Measurements from ENCODE around the gene GTSF1L.

GTSF1L gene

DNA sequence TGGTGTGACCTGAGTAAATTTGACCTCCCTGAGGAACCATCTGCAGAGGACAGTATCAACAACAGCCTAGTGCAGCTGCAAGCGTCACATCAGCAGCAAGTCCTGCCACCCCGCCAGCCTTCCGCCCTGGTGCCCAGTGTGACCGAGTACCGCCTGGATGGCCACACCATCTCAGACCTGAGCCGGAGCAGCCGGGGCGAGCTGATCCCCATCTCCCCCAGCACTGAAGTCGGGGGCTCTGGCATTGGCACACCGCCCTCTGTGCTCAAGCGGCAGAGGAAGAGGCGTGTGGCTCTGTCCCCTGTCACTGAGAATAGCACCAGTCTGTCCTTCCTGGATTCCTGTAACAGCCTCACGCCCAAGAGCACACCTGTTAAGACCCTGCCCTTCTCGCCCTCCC is 24.3 kb downstream of the GTSF1L start:
- H3K9ac ChIP-seq (ENCODE audit: low read length): no peak overlapping the region
- H2AFZ ChIP-seq (ENCODE audit: low read depth, low read length, severe bottlenecking): no peak overlapping the region
- H3K4me3 ChIP-seq (ENCODE audit: insufficient read depth, low read length, poor library complexity, severe bottlenecking): no peak overlapping the region
- no peaks in the 10 kb centered on the region for H3F3A ChIP-seq (ENCODE audit: insufficient read depth)
- no peak overlapping the region for H3K4me2 ChIP-seq (ENCODE audit: low read depth, low read length, poor library complexity, severe bottlenecking)
- H3K27ac ChIP-seq (ENCODE audit: low read depth, low read length): no peak overlapping the region
- no peaks in the 10 kb centered on the region for H3K9me3 ChIP-seq (ENCODE audit: insufficient read depth, low read length)
- H3K9me2 ChIP-seq (replicated peaks; ENCODE audit: insufficient read depth, low read length): no peaks in the 10 kb centered on the region
- H4K20me1 ChIP-seq (ENCODE audit: low read depth, low read length): no peaks in the 10 kb centered on the region
- peaks cover 26% of the 10 kb centered on the region for H3K36me3 ChIP-seq (ENCODE audit: low read length)
- H3K79me2 ChIP-seq (ENCODE audit: insufficient read depth, low read length): peaks cover 11% of the 10 kb centered on the region; the same call in 1 of the 2 replicates
- no peak for TF ChIP-seq EZH2phosphoT487 (conservative IDR thresholded peaks at IDR 0.05; ENCODE audit: low read length)
- TF ChIP-seq, protein P1, sequence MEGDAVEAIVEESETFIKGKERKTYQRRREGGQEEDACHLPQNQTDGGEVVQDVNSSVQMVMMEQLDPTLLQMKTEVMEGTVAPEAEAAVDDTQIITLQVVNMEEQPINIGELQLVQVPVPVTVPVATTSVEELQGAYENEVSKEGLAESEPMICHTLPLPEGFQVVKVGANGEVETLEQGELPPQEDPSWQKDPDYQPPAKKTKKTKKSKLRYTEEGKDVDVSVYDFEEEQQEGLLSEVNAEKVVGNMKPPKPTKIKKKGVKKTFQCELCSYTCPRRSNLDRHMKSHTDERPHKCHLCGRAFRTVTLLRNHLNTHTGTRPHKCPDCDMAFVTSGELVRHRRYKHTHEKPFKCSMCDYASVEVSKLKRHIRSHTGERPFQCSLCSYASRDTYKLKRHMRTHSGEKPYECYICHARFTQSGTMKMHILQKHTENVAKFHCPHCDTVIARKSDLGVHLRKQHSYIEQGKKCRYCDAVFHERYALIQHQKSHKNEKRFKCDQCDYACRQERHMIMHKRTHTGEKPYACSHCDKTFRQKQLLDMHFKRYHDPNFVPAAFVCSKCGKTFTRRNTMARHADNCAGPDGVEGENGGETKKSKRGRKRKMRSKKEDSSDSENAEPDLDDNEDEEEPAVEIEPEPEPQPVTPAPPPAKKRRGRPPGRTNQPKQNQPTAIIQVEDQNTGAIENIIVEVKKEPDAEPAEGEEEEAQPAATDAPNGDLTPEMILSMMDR (IDR thresholded peaks at IDR 0.05; ENCODE audit: insufficient read depth, low read length, poor library complexity, severe bottlenecking): no peak
- H3K27me3 ChIP-seq (ENCODE audit: low read length): no peaks in the 10 kb centered on the region

DNA sequence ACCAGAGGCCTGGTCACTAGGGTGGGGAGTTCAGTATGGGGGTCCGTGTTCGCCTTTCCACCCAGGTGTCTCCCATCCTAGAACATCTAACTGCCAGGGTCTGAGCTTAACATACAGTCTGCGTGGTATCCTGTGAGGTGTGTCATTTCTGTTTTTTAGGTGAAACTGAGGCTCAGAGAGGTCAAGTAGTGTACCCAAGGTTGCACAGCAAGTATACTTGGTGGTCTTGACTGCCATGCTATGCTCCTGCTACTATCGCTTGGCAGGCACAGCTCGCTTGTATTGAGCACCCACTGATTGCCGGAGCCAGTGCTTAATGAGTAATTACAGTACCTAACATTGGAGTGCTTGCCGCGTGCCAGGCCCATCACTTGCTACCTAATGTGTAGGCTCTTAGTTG is 26.2 kb downstream of the GTSF1L start:
- Histone ChIP-seq H3K4me3 (ENCODE audit: insufficient read depth, low read length, poor library complexity, severe bottlenecking) (no peak overlapping the region), H3F3A (ENCODE audit: insufficient read depth) (no peaks in the 10 kb centered on the region), H3K27me3 (ENCODE audit: low read length) (no peaks in the 10 kb centered on the region), H4K20me1 (ENCODE audit: low read depth, low read length) (no peaks in the 10 kb centered on the region), H3K79me2 (ENCODE audit: insufficient read depth, low read length) (peaks cover 11% of the 10 kb centered on the region), H3K36me3 (ENCODE audit: low read length) (peaks cover 21% of the 10 kb centered on the region), H3K9me3 (ENCODE audit: insufficient read depth, low read length) (no peaks in the 10 kb centered on the region), H3K4me2 (ENCODE audit: low read depth, low read length, poor library complexity, severe bottlenecking) (no peak overlapping the region), H3K9ac (ENCODE audit: low read length) (no peak overlapping the region), H3K9me2 (replicated peaks; ENCODE audit: insufficient read depth, low read length) (no peaks in the 10 kb centered on the region), H2AFZ (ENCODE audit: low read depth, low read length, severe bottlenecking) (no peak overlapping the region), H3K27ac (ENCODE audit: low read depth, low read length) (no peak overlapping the region)
- TF ChIP-seq EZH2phosphoT487 (conservative IDR thresholded peaks at IDR 0.05; ENCODE audit: low read length): no peak
- TF ChIP-seq, protein P1 (IDR thresholded peaks at IDR 0.05; ENCODE audit: insufficient read depth, low read length, poor library complexity, severe bottlenecking): no peak

DNA sequence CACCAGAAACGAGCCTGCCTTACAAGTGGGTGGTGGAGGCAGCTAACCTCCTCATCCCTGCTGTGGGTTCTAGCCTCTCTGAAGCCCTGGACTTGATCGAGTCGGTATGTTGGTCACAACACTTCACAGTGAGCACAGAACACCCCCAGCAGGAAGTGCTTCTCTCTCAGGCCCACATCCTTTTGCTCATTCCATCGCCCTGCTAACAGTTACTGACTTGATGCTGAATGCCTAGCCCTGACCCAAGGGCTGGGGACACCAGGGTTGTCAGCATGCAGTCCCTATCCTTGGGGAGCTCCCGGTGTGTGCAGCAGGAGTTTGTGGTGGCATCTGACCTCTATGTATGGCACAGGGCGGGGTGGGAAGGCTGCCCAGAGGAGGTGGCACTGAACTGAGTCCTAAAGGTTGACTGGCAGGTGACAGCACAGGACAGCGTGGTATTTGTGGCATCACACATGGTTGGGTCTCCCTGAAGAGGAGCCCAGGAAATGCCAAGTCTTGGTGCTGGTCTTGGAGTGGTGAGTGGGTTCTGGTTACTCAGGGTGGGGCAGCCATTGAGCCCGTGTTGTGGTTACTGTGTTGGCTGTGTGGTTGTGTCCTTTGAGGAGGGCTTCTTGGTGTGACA is 26.7 kb downstream of the GTSF1L start:
- H3K27me3 ChIP-seq (ENCODE audit: low read length): no peaks in the 10 kb centered on the region
- no peaks in the 10 kb centered on the region for H4K20me1 ChIP-seq (ENCODE audit: low read depth, low read length)
- peaks cover 21% of the 10 kb centered on the region for H3K36me3 ChIP-seq (ENCODE audit: low read length)
- H3F3A ChIP-seq (ENCODE audit: insufficient read depth): no peaks in the 10 kb centered on the region
- no peaks in the 10 kb centered on the region for H3K9me2 ChIP-seq (replicated peaks; ENCODE audit: insufficient read depth, low read length)
- no peak overlapping the region for H3K4me3 ChIP-seq (ENCODE audit: insufficient read depth, low read length, poor library complexity, severe bottlenecking)
- no peak overlapping the region for H3K9ac ChIP-seq (ENCODE audit: low read length)
- peaks cover 17% of the 10 kb centered on the region for H3K79me2 ChIP-seq (ENCODE audit: insufficient read depth, low read length)
- TF ChIP-seq EZH2phosphoT487 (conservative IDR thresholded peaks at IDR 0.05; ENCODE audit: low read length): no peak
- TF ChIP-seq, protein P1 (IDR thresholded peaks at IDR 0.05; ENCODE audit: insufficient read depth, low read length, poor library complexity, severe bottlenecking): no peak
- no peaks in the 10 kb centered on the region for H3K9me3 ChIP-seq (ENCODE audit: insufficient read depth, low read length)
- H3K27ac ChIP-seq (ENCODE audit: low read depth, low read length): no peak overlapping the region
- no peak overlapping the region for H3K4me2 ChIP-seq (ENCODE audit: low read depth, low read length, poor library complexity, severe bottlenecking)
- H2AFZ ChIP-seq (ENCODE audit: low read depth, low read length, severe bottlenecking): no peak overlapping the region
